ENCODE data around the gene AHCYL2. TPM values are rescaled to one million over a fixed set of nuclear protein-coding genes. Genes with fewer than 3 reads are reported as not detected.

The AHCYL2 gene
- total and polyA plus RNA-seq, 2 of the 8 experiments (the other 6 are each of a cell fraction or from before 2014, with no cell fraction given): 20.7 to 25.4 TPM

DNA sequence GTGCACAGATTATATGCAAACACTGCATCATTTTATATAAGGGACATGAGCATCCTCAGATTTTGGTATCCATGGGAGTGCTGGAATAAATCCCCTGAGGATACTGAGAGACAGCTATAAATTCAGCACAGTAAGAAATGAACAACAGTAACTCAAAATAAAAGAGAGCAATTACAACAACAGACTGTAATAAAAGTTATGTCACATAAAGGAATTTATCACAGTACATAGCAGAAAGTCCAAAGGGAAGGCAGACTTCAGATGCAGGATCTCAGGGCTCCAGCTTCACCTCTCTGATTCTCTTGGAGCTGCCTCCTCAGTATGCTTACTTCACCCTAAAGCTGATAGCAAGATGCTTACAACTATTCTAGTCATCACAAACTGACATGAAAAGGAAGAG lies 165.5 kb downstream of the AHCYL2 start (continued):
- TF ChIP-seq, protein P1, sequence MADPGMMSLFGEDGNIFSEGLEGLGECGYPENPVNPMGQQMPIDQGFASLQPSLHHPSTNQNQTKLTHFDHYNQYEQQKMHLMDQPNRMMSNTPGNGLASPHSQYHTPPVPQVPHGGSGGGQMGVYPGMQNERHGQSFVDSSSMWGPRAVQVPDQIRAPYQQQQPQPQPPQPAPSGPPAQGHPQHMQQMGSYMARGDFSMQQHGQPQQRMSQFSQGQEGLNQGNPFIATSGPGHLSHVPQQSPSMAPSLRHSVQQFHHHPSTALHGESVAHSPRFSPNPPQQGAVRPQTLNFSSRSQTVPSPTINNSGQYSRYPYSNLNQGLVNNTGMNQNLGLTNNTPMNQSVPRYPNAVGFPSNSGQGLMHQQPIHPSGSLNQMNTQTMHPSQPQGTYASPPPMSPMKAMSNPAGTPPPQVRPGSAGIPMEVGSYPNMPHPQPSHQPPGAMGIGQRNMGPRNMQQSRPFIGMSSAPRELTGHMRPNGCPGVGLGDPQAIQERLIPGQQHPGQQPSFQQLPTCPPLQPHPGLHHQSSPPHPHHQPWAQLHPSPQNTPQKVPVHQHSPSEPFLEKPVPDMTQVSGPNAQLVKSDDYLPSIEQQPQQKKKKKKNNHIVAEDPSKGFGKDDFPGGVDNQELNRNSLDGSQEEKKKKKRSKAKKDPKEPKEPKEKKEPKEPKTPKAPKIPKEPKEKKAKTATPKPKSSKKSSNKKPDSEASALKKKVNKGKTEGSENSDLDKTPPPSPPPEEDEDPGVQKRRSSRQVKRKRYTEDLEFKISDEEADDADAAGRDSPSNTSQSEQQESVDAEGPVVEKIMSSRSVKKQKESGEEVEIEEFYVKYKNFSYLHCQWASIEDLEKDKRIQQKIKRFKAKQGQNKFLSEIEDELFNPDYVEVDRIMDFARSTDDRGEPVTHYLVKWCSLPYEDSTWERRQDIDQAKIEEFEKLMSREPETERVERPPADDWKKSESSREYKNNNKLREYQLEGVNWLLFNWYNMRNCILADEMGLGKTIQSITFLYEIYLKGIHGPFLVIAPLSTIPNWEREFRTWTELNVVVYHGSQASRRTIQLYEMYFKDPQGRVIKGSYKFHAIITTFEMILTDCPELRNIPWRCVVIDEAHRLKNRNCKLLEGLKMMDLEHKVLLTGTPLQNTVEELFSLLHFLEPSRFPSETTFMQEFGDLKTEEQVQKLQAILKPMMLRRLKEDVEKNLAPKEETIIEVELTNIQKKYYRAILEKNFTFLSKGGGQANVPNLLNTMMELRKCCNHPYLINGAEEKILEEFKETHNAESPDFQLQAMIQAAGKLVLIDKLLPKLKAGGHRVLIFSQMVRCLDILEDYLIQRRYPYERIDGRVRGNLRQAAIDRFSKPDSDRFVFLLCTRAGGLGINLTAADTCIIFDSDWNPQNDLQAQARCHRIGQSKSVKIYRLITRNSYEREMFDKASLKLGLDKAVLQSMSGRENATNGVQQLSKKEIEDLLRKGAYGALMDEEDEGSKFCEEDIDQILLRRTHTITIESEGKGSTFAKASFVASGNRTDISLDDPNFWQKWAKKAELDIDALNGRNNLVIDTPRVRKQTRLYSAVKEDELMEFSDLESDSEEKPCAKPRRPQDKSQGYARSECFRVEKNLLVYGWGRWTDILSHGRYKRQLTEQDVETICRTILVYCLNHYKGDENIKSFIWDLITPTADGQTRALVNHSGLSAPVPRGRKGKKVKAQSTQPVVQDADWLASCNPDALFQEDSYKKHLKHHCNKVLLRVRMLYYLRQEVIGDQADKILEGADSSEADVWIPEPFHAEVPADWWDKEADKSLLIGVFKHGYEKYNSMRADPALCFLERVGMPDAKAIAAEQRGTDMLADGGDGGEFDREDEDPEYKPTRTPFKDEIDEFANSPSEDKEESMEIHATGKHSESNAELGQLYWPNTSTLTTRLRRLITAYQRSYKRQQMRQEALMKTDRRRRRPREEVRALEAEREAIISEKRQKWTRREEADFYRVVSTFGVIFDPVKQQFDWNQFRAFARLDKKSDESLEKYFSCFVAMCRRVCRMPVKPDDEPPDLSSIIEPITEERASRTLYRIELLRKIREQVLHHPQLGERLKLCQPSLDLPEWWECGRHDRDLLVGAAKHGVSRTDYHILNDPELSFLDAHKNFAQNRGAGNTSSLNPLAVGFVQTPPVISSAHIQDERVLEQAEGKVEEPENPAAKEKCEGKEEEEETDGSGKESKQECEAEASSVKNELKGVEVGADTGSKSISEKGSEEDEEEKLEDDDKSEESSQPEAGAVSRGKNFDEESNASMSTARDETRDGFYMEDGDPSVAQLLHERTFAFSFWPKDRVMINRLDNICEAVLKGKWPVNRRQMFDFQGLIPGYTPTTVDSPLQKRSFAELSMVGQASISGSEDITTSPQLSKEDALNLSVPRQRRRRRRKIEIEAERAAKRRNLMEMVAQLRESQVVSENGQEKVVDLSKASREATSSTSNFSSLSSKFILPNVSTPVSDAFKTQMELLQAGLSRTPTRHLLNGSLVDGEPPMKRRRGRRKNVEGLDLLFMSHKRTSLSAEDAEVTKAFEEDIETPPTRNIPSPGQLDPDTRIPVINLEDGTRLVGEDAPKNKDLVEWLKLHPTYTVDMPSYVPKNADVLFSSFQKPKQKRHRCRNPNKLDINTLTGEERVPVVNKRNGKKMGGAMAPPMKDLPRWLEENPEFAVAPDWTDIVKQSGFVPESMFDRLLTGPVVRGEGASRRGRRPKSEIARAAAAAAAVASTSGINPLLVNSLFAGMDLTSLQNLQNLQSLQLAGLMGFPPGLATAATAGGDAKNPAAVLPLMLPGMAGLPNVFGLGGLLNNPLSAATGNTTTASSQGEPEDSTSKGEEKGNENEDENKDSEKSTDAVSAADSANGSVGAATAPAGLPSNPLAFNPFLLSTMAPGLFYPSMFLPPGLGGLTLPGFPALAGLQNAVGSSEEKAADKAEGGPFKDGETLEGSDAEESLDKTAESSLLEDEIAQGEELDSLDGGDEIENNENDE (IDR thresholded peaks at IDR 0.05; ENCODE audit: insufficient replicate concordance, low read length): no peak
- no peak for TF ChIP-seq RBBP5 (IDR thresholded peaks at IDR 0.05; ENCODE audit: borderline replicate concordance, low read depth, low read length)
- no peak for TF ChIP-seq SIN3A (conservative IDR thresholded peaks at IDR 0.05 in 1 of 2, IDR thresholded peaks at IDR 0.05 in 1 of 2; ENCODE audit: low read depth in 1 of 2, low read length in 2 of 2)
- TF ChIP-seq SP2 (IDR thresholded peaks at IDR 0.05; ENCODE audit: low read length): no peak
- TF ChIP-seq FOSL1 (IDR thresholded peaks at IDR 0.05; ENCODE audit: insufficient read depth, low read depth, low read length): no peak
- TF ChIP-seq, protein P2, sequence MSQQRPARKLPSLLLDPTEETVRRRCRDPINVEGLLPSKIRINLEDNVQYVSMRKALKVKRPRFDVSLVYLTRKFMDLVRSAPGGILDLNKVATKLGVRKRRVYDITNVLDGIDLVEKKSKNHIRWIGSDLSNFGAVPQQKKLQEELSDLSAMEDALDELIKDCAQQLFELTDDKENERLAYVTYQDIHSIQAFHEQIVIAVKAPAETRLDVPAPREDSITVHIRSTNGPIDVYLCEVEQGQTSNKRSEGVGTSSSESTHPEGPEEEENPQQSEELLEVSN (IDR thresholded peaks at IDR 0.05): no peak
- TF ChIP-seq KDM1A (IDR thresholded peaks at IDR 0.05; ENCODE audit: borderline replicate concordance, low read length): no peak
- no peak for TF ChIP-seq RFX5 (IDR thresholded peaks at IDR 0.05; ENCODE audit: borderline replicate concordance, low read depth, low read length)
- TF ChIP-seq PHF8 (conservative IDR thresholded peaks at IDR 0.05; ENCODE audit: low read depth, low read length): no peak
